ENCODE measurements around the gene LPAR5.

The LPAR5 gene

GRCh38 chr12:6635856-6636531 is at the start of gene LPAR5:
TSS of gene LPAR5 (minus strand) at chr12:6635959. CDS start at chr12:6621248, 14,711 bp downstream.
- no peak for DNase-seq

- DNase-seq, result peak; percentile 12
Observed at GRCh38 chr12:6684609-6685008, 48.9 kb upstream of the LPAR5 start.

GRCh38 chr12:6676962-6677361 is 41.2 kb upstream of the LPAR5 start:
- DNase-seq, result no peak

- DNase-seq, result no peak
Observed at GRCh38 chr12:6672143-6672542, 36.4 kb upstream of the LPAR5 start.

GRCh38 chr12:6667559-6668210 is 31.9 kb upstream of the LPAR5 start:
- DNase-seq, result no peak

- no peak for DNase-seq
Observed at GRCh38 chr12:6666211-6666610, 30.5 kb upstream of the LPAR5 start.

GRCh38 chr12:6664902-6665301 is 29.1 kb upstream of the LPAR5 start:
- DNase-seq, result no peak

- peak; percentile 99 for DNase-seq
Observed at GRCh38 chr12:6662906-6663742, 27.4 kb upstream of the LPAR5 start, which contains the start of gene ING4. TSS of gene ING4 (minus strand) at chr12:6663119. CDS start at chr12:6663101, 18 bp downstream.

GRCh38 chr12:6662602-6662905 is 26.8 kb upstream of the LPAR5 start:
- DNase-seq, result peak; percentile 51

GRCh38 chr12:6653987-6654386 is 18.2 kb upstream of the LPAR5 start:
- DNase-seq, result no peak

- no peak for DNase-seq
Observed at GRCh38 chr12:6653342-6653741, 17.6 kb upstream of the LPAR5 start.

GRCh38 chr12:6652391-6652790 is 16.6 kb upstream of the LPAR5 start:
- DNase-seq, result no peak

- no peak for DNase-seq
Observed at GRCh38 chr12:6650832-6651231, 15.1 kb upstream of the LPAR5 start.

GRCh38 chr12:6647083-6647604 is 11.4 kb upstream of the LPAR5 start, which contains the start of gene ACRBP:
TSS of gene ACRBP (minus strand) at chr12:6647432. CDS start at chr12:6647366, 66 bp downstream.
- DNase-seq, result no peak

GRCh38 chr12:6646276-6647082 is 10.7 kb upstream of the LPAR5 start:
- no peak for DNase-seq

- no peak for DNase-seq
Observed at GRCh38 chr12:6644903-6645302, 9.1 kb upstream of the LPAR5 start.

GRCh38 chr12:6644257-6644596 is 8.5 kb upstream of the LPAR5 start:
- no peak for DNase-seq

- no peak for DNase-seq
Observed at GRCh38 chr12:6643569-6644256, 8.0 kb upstream of the LPAR5 start.

- no peak for DNase-seq
Observed at GRCh38 chr12:6641131-6641530, 5.4 kb upstream of the LPAR5 start.

GRCh38 chr12:6640497-6640896 is 4.7 kb upstream of the LPAR5 start:
- no peak for DNase-seq

GRCh38 chr12:6639151-6639801 is 3.5 kb upstream of the LPAR5 start:
- DNase-seq, result no peak

GRCh38 chr12:6638305-6638704 is 2.5 kb upstream of the LPAR5 start:
- no peak for DNase-seq

Data from DMS79 (cell line).